Measurements from ENCODE around the gene PRR12.

Gene PRR12

DNA sequence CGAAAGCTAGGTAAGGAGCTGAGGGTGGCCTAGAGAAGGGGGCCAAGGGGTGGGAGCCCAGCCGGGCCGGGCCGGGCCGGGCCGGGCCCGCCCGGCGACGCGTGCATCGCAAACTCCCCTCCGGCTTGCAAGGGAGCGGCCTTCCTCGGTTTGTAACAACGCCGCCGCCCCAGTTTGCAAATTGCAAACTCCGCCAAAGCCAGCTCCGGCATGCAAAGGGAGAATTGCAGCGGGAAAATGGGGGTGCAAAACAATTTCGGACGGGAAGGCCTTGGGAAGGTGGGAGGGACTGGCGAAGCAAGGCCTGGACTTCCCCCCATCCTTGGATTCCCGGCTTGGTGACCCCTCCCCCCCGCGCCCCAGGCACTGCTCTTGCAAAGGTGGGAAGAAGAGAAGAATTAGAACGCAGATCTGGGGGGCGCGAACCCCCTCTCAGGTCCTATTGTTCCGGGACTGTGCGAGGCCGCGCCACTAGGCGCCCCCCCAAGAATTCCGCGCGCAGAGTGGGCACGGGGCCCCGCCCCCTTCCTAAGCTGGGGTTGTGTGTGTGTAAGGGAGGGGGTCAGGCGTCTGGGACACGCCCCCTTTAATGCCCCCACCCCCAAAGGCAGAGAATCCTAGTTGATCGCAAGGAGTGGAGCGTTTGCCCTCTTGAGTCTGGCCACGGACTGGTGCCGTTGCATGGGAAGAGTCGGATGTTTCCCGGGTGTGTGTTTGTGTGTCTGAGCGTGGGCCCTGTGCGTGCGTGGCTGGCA is 926 bp downstream of the PRR12 start:
- DNase-seq (ENCODE audit: low read depth): no peak

- DNase-seq (ENCODE audit: low read depth): no peak
Observed at GRCh38 chr19:49592486-49593232, 1.7 kb downstream of the PRR12 start.

DNA sequence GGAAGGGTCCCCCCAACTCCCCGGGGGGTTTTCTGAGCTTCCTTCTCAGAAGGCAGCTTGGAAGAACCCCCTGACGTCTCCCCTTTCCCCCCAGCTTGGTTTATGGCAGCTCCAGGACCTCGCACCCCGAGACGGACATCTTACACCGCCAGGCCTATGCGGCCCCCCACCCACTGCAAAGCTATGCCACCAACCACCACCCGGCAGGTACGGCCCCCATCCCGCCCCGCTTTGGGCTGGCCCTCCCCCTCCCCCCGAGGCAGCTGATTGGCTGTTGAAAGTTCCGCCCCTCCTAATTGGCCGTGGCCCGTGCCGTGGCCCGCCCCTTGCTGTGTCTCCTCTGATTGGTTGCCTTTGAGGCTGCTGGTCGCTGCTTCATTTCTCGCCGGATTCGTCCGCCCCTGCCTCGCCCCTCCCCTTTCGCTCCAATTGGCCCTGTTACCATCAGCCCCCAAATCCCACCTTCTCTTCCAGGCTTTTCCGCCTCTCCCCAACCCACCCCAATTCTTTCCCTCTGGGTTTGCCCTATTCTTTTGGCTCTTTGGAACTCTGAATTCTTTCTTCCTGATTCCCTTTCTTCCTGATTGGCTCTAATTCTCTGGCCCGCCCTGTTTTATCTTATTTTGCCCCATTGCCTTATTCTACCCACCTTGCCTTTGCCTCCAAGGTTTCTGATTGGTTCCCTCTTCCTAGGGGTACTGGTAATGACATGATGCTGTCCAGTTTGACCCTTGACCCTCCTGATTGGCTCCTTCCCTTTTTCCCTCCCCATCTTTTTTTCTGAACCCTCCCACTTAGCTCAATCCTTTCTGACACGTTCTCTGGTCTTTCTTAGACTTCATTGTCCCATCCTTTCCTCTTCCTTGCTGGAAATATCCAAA is 2.5 kb downstream of the PRR12 start:
- peak; percentile 78 for DNase-seq (ENCODE audit: low read depth)

DNA sequence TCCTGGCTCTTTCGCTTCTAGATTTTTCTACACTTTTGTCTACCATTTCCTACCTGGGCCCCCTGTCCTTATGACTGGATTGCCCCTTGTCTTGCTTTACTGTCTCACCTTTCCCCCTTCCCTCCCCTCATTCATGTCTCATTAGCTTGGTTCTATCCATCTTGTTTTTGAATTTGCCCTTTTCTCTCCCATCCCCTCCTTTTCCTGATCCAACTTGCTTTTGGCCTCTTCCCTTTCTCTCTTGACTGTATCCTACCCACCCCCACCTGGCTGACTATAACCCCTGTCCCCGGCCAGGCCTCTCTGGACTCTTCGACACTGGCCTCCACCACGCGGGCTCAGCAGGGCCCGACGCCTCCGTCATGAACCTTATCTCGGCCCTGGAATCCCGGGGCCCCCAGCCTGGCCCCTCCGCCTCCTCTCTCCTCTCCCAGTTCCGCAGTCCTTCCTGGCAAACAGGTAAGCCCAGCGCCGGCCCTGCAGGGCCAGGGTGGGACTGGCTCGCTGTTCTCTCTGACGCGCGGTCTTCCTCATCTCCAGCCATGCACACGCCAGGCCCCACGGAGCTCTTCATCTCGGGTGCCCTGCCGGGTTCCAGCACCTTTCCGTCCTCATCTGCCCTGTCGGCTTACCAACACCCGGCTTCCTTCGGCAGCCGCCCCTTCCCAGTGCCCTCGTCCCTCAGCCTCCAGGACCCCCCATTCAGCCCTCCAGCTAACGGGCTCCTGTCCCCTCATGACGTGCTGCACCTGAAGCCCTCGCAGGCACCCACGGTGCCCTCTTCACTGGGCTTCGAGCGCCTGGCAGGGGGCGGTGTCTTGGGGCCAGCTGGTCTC is 3.4 kb downstream of the PRR12 start:
- no peak for DNase-seq (ENCODE audit: low read depth)

DNA sequence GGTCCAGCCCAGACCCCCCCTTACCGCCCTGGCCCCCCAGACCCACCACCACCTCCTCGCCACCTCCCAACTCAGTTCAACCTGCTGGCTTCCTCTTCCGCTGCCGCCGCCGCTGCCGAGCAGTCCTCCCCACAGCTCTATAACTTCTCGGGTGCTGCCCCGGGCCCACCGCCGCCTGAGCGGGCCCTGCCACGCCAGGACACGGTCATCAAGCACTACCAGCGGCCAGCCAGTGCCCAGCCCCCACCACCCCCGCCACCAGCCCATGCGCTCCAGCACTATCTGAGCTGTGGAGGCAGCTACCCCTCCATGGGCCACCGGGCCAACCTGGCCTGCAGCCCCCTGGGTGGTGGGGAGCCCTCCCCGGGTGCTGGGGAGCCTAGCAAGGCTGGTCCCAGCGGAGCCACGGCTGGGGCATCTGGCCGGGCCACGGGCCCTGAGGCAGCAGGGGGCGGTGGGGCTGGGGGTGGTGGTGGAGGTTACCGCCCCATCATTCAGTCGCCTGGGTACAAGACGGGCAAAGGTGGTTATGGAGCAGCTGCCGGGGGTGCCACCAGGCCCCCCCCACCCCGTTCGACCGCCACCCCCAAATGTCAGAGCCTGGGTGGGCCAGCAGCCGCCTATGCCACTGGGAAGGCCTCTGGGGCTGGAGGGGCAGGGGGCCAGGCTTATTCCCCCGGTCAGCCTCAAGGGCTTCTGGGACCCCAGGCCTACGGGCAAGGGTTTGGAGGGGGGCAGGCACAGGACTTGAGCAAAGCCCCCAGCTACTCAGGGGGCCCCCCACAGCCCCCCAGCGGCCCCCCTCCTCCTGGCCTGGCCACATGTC is 4.2 kb downstream of the PRR12 start:
- DNase-seq (ENCODE audit: low read depth): no peak

DNA sequence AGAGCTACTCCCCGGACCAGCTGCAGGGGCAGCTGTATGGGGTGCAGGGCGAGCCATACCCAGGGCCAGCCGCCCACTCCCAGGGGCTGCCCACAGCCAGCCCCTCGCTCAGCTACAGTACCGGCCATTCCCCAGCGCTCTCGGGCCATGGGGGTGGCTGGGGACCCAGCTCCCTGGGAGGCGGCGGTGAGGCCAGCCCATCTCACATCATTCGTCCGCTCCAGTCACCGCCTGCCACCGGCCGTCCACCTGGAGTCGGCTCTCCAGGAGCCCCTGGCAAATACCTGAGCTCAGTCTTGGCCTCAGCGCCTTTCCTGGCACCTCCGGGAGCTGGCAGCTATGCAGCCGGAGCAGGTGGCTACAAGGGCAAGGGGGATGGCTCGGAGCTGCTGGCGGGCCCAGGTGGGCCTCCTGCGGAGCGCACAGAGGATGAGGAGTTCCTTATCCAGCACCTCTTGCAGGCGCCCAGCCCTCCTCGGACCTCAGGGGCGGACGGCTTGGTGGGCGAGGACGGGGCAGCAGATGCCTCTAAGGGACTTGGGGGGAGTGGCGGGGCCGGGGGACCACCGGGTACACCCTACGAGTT is 4.9 kb downstream of the PRR12 start:
- DNase-seq (ENCODE audit: low read depth): no peak

GRCh38 chr19:49596407-49596806 is 5.4 kb downstream of the PRR12 start:
- no peak for DNase-seq (ENCODE audit: low read depth)

GRCh38 chr19:49596954-49597702 is 6.1 kb downstream of the PRR12 start:
- no peak for DNase-seq (ENCODE audit: low read depth)

DNA sequence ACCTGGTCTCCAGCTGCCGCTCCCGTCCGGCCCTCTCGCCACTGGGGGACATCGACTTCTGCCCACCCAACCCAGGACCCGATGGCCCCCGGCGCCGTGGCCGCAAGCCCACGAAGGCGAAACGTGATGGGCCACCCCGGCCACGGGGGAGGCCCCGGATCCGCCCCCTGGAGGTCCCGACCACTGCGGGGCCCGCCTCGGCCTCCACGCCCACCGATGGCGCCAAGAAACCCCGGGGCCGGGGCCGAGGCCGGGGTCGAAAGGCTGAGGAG is 6.7 kb downstream of the PRR12 start:
- no peak for DNase-seq (ENCODE audit: low read depth)

DNA sequence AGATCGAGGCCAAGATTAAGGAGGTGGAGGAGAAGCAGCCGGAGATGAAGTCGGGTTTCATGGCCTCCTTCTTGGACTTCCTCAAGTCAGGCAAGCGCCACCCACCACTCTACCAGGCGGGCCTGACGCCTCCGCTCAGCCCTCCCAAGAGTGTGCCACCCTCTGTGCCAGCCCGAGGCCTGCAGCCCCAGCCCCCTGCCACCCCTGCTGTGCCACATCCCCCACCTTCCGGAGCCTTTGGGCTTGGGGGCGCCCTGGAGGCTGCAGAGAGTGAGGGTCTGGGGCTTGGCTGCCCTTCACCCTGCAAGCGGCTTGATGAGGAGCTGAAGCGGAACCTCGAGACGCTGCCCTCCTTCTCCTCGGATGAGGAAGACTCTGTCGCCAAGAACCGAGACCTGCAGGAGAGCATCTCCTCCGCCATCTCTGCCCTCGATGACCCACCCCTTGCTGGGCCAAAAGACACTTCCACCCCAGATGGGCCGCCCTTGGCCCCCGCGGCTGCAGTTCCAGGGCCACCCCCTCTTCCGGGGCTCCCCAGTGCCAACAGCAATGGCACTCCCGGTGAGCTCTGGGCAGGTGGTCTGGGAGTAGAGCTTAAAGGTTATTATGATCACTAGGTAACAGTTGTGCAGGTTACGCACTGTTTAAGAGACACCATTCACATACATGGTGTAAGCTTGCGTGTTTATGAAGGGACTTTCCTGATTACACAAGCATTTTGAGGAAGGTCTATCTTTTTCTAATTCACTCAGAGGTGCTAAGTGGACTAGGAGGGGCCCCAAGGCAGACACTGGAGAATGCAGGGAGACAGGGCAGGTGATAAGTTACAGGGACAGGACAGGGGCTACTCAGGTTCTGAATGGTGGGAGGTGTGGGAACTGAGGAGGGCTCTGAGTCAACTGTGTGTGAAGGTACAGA is 8.7 kb downstream of the PRR12 start:
- DNase-seq (ENCODE audit: low read depth): no peak

DNA sequence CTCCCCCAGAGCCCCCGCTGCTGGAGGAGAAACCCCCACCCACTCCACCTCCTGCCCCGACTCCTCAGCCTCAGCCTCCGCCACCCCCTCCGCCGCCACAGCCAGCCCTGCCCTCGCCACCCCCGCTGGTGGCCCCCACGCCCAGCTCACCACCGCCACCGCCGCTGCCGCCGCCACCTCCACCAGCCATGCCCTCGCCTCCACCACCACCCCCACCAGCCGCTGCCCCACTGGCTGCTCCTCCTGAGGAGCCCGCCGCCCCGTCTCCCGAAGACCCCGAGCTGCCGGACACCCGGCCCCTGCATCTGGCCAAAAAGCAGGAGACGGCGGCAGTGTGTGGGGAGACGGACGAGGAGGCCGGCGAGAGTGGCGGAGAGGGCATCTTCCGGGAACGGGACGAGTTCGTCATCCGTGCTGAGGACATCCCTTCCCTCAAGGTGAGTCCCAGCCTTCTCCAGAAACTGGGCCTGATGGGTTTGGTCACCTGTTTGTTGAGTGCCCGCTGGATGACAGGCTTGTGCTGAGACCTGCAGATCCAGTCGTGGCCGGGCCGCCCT is 10.6 kb downstream of the PRR12 start:
- DNase-seq (ENCODE audit: low read depth): no peak

GRCh38 chr19:49602806-49603205 is 11.8 kb downstream of the PRR12 start:
- no peak for DNase-seq (ENCODE audit: low read depth)

- no peak for DNase-seq (ENCODE audit: low read depth)
Observed at GRCh38 chr19:49605605-49606004, 14.6 kb downstream of the PRR12 start.

DNA sequence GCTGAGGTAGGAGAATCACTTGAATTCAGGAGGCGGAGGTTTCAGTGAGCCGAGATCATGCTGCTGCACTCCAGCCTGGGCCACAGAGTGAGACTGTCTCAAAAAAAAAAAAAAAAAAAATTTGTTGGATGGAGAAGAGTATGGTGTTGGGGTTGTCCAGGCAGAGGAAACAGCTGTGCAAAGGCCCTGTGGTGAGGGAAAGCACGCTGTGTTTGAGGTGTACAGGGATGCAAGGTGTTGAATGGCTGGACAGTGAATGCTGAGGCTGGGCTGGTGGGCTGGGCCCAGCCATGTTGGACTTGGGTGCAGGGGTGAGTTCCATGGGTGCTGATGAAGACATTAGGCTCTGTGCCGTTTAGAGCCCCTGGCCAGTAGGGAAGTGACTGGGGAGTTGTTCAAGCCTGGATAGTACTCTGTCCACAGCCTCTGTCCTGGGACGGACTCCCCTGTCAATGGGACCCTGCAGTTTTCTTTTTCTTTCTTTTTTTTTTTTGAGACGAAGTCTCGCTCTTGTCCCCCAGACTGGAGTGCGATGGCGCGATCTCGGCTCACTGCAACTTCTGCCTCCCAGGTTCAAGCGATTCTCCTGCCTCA is 18.6 kb downstream of the PRR12 start:
- no peak for DNase-seq (ENCODE audit: low read depth)

- no peak for DNase-seq (ENCODE audit: low read depth)
Observed at GRCh38 chr19:49613374-49613773, 22.4 kb downstream of the PRR12 start.

- DNase-seq (ENCODE audit: low read depth): peak; percentile 72
Observed at GRCh38 chr19:49614096-49614833, 23.3 kb downstream of the PRR12 start.

- DNase-seq (ENCODE audit: low read depth): no peak
Observed at GRCh38 chr19:49615861-49616260, 24.9 kb downstream of the PRR12 start.

Measured in GM04504 (cell line).